Activated CD4-positive, alpha-beta T cell treated with anti-CD3 and anti-CD28 coated beads for 36 hours (primary cell): ENCODE data around the gene SERTAD3. TPM values are rescaled to one million over a fixed set of nuclear protein-coding genes. Genes with fewer than 3 reads are reported as not detected.

Source experiments
- ATAC-seq: fragments of 200-7000 bp; cut with Tn5 transposase; one replicate; pipeline ENCODE4 v1.10.0; 2021; ENCODE audit warnings: mild to moderate bottlenecking, moderate library complexity
- CTCF ChIA-PET: fragments of 350-600 bp; sonication (Branson Sonifier 250); formaldehyde crosslinking; loops from one replicate; lab custom pipeline; 2021; ENCODE audit warnings: antibody characterized with exemption; lab: Charles Lee
- POLR2A ChIA-PET: fragments of 350-600 bp; sonication (Branson Sonifier 250); formaldehyde crosslinking; loops from one replicate; lab custom pipeline; 2021; ENCODE audit warnings: antibody characterized with exemption, inconsistent platforms; lab: Charles Lee
- DNase-seq: peaks from one replicate; pipeline ENCODE4 v3.0.0-alpha.2; 2020
- H3K27ac Mint-ChIP-seq: one replicate; pipeline ENCODE4 v1.8.0; 2021; ENCODE audit warnings: mixed read lengths
- H3K27me3 Mint-ChIP-seq: one replicate; pipeline ENCODE4 v1.8.0; 2021; ENCODE audit warnings: mixed read lengths
- H3K36me3 Mint-ChIP-seq: one replicate; pipeline ENCODE4 v1.8.0; 2021; ENCODE audit warnings: low read depth, mixed read lengths
- H3K4me1 Mint-ChIP-seq: one replicate; pipeline ENCODE4 v1.8.0; 2021; ENCODE audit warnings: mixed read lengths
- H3K4me3 Mint-ChIP-seq: one replicate; pipeline ENCODE4 v1.8.0; 2021; ENCODE audit warnings: mild to moderate bottlenecking, moderate library complexity, mixed read lengths
- H3K9me3 Mint-ChIP-seq: one replicate; pipeline ENCODE4 v1.8.0; 2021; ENCODE audit warnings: low read depth, mixed read lengths
- intact Hi-C, 2 experiments: fragments of 100-400 bp; cut with DNase I in 1 of 2; cut with micrococcal nuclease in 1 of 2; formaldehyde crosslinking; loops; one replicate each; pipeline versions ENCODE4 v1.14.2 to v1.15.1; 2022 to 2024; cut with DNase I, micrococcal nuclease
- total RNA-seq, 2 experiments: library from RNA; stranded (reverse); gene quantifications; one replicate each; pipeline ENCODE4 v1.2.3, GENCODE V29; 2021

The SERTAD3 gene
- total RNA-seq, 2 experiments from 2014 or later = 8.4 to 12.0 TPM

DNA sequence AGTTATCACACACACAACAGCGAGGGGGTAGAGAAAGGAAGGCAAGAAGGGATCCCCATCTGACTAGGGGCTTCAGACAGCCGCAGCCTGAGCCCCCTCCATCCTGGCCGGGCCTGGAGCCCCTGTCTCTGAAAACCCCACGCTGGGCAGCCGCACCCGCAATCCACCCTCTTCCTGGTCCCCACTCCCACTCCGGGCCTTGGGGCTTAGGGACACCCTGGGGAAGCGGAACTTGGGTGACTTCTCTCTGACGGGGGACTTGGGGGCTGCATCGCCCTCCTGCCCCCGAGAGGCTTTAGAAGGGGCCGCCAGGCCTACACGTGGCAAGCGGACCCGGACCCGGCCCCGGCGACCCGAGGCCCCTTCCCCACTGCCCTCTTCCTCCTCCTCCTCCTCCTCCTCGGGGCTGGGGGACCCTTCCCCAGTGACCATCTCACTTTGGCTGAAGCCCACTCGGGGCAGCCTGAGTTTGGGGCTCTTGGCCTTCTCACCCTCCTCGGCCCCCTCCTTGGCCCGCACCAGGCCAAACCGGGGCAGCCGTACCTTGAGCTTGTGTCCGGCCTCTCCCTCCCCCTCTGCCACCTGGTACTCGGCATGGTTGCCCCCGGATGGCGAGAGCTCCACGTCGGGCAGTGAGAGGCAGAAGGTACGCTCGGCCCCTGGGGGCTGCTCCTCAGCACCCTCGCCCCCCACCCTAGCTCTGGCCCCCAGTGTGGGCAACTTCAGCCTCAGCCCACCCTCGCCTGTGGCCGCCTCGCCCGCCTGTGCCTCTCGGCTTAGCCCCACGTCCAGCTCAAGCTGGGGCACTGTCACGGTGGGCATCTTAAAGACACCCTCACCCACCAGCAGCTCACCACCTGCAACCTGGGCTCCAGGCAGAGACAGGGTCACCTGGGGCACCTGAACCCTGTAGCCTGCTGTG lies 50.0 kb downstream of the SERTAD3 start:
- intact Hi-C loops = no loop called here
- POLR2A ChIA-PET = no interaction called here
- Mint-ChIP-seq H3K9me3 (no peaks in the 10 kb centered on the region), H3K4me1 (peaks cover 10% of the 10 kb centered on the region), H3K36me3 (no peaks in the 10 kb centered on the region), H3K27me3 (no peaks in the 10 kb centered on the region), H3K27ac (no peak overlapping the region), H3K4me3 (no peak overlapping the region)
- DNase-seq (no peak), ATAC-seq (no peak)
- CTCF ChIA-PET = no interaction called here

- Mint-ChIP-seq H3K36me3 (no peaks in the 10 kb centered on the region), H3K4me3 (no peak overlapping the region), H3K9me3 (no peaks in the 10 kb centered on the region), H3K27ac (no peak overlapping the region), H3K27me3 (no peaks in the 10 kb centered on the region), H3K4me1 (no peaks in the 10 kb centered on the region)
- POLR2A ChIA-PET = no interaction called here
- intact Hi-C loops = no loop called here
- DNase-seq (no peak), ATAC-seq (no peak)
- CTCF ChIA-PET = no interaction called here
Measured at GRCh38 chr19:40392894-40393517, 51.1 kb downstream of the SERTAD3 start.

GRCh38 chr19:40392123-40392522 lies 52.0 kb downstream of the SERTAD3 start:
- DNase-seq (no peak), ATAC-seq (no peak)
- Mint-ChIP-seq H3K4me1 (no peaks in the 10 kb centered on the region), H3K9me3 (no peaks in the 10 kb centered on the region), H3K4me3 (no peak overlapping the region), H3K27me3 (no peaks in the 10 kb centered on the region), H3K27ac (no peak overlapping the region), H3K36me3 (no peaks in the 10 kb centered on the region)
- ChIA-PET POLR2A (no interaction called here), CTCF (no interaction called here)
- intact Hi-C loops = no loop called here

Other genes starting within 250 kb of the SERTAD3 start
- not detected for gene TTC9B, start 226.0 kb downstream of the SERTAD3 start, total RNA-seq
- under 1 TPM in 1 of 2 experiments, not detected in 1; 0.12 TPM for gene CCNP, start 217.6 kb downstream of the SERTAD3 start, total RNA-seq
- gene AKT2, start 159.0 kb downstream of the SERTAD3 start, total RNA-seq = 100 to 1,000 TPM; 142 to 148 TPM
- 10 to 100 TPM; 15.8 to 17.7 TPM for gene C19orf47, start 95.9 kb downstream of the SERTAD3 start, total RNA-seq
- gene PLD3, start 95.6 kb downstream of the SERTAD3 start, total RNA-seq = 10 to 100 TPM; 57.8 to 69.1 TPM
- under 1 TPM in 1 of 2 experiments, not detected in 1; 0.09 TPM for gene HIPK4, start 54.2 kb downstream of the SERTAD3 start, total RNA-seq
- gene PRX, start 31.0 kb downstream of the SERTAD3 start, total RNA-seq = 1 to 10 TPM; 1.0 to 1.4 TPM
- gene SERTAD1, start 18.3 kb downstream of the SERTAD3 start, total RNA-seq = 10 to 100 TPM; 10.0 to 14.7 TPM
- gene BLVRB, start 21.4 kb upstream of the SERTAD3 start, total RNA-seq = 10 to 100 TPM; 34.1 to 35.6 TPM
- 1 to 10 TPM; 2.4 to 2.5 TPM for gene SPTBN4, start 22.7 kb upstream of the SERTAD3 start, total RNA-seq
- 100 to 1,000 TPM; 100 to 155 TPM for gene SHKBP1, start 132.5 kb upstream of the SERTAD3 start, total RNA-seq
- 100 to 1,000 TPM; 142 to 145 TPM for gene LTBP4, start 157.0 kb upstream of the SERTAD3 start, total RNA-seq
- gene NUMBL, start 246.3 kb upstream of the SERTAD3 start, total RNA-seq = 10 to 100 TPM; 11.6 to 18.0 TPM